CD4-positive, alpha-beta T cell (primary cell): ENCODE results near the gene ZFP90. TPM values are rescaled to one million over a fixed set of nuclear protein-coding genes. Genes with fewer than 3 reads are reported as not detected.

Experiments
- ATAC-seq: fragments of 200-7000 bp; cut with Tn5 transposase; one replicate; pipeline ENCODE4 v1.10.0; 2022; ENCODE audit warnings: mild to moderate bottlenecking; ENCODE audit not compliant: poor library complexity
- CTCF ChIA-PET: fragments of 350-600 bp; sonication (Branson Sonifier 250); formaldehyde crosslinking; loops from one replicate; lab custom pipeline; 2021; ENCODE audit warnings: antibody characterized with exemption, inconsistent platforms; lab: Charles Lee
- POLR2A ChIA-PET: fragments of 350-600 bp; sonication (Branson Sonifier 250); formaldehyde crosslinking; loops from one replicate; lab custom pipeline; 2021; ENCODE audit warnings: antibody characterized with exemption, inconsistent platforms; lab: Charles Lee
- DNase-seq, 14 experiments: peaks; one replicate each; pipeline ENCODE4 v3.0.0-alpha.2; 2013 to 2020; ENCODE audit warnings: mixed read lengths in 2 of 14
- H3K27ac ChIP-seq, 2 donors: one replicate each; pipeline versions ENCODE4 v1.5.1 to v1.7.0; 2013; ENCODE audit warnings: low read length in 2 of 2, low read depth in 1 of 2, mild to moderate bottlenecking in 1 of 2
- H3K27me3 ChIP-seq, 2 experiments: 1 replicate in 1 of 2; 2 replicates in 1 of 2; pipeline versions ENCODE4 v1.6.1 to v1.7.0; 2013; ENCODE audit warnings: low read length in 2 of 2, control low read depth in 1 of 2, mild to moderate bottlenecking in 1 of 2, moderate library complexity in 1 of 2; ENCODE audit not compliant: insufficient read depth in 2 of 2, control insufficient read depth in 1 of 2
- H3K36me3 ChIP-seq: one replicate; pipeline ENCODE4 v1.6.1; 2013; ENCODE audit warnings: low read length, control low read depth; ENCODE audit not compliant: insufficient read depth
- H3K4me1 ChIP-seq: one replicate; pipeline ENCODE4 v1.6.1; 2013; ENCODE audit warnings: low read length, control low read depth; ENCODE audit not compliant: insufficient read depth
- H3K4me3 ChIP-seq: one replicate; pipeline ENCODE4 v1.5.1; 2013; ENCODE audit warnings: mild to moderate bottlenecking, low read length, moderate library complexity
- H3K9me3 ChIP-seq, 2 experiments: 1 replicate in 1 of 2; 2 replicates in 1 of 2; pipeline versions ENCODE4 v1.6.1 to v1.7.0; 2013; ENCODE audit warnings: low read length in 2 of 2, mild to moderate bottlenecking in 2 of 2, control low read depth in 1 of 2, moderate library complexity in 1 of 2; ENCODE audit not compliant: control insufficient read depth in 1 of 2, insufficient read depth in 1 of 2
- H3K27ac Mint-ChIP-seq: one replicate; pipeline ENCODE4 v1.8.0; 2020; ENCODE audit warnings: mixed read lengths
- H3K27me3 Mint-ChIP-seq: one replicate; pipeline ENCODE4 v1.8.0; 2021; ENCODE audit warnings: mixed read lengths
- H3K36me3 Mint-ChIP-seq: one replicate; pipeline ENCODE4 v1.8.0; 2021; ENCODE audit warnings: low read depth, mixed read lengths
- H3K4me1 Mint-ChIP-seq: one replicate; pipeline ENCODE4 v1.8.0; 2021; ENCODE audit warnings: low read depth, mixed read lengths
- H3K4me3 Mint-ChIP-seq: one replicate; pipeline ENCODE4 v1.8.0; 2020; ENCODE audit warnings: mild to moderate bottlenecking, mixed read lengths
- H3K9me3 Mint-ChIP-seq: one replicate; pipeline ENCODE4 v1.8.0; 2020; ENCODE audit warnings: mixed read lengths
- intact Hi-C, 2 experiments: fragments of 100-400 bp; cut with DNase I in 1 of 2; cut with micrococcal nuclease in 1 of 2; formaldehyde crosslinking; loops; one replicate each; pipeline versions ENCODE4 v1.15.1 to v1.9.0; 2023 to 2025; cut with DNase I, micrococcal nuclease
- total RNA-seq, 174 experiments: library from RNA in 2 of 174; stranded (reverse) in 2 of 174; gene quantifications; one replicate each; pipeline ENCODE4 v1.2.3 and lab custom pipeline; 2021 to 2026
- TF ChIP-seq, protein P1 (sequence below): fragments of 200-600 bp; IDR thresholded peaks from one replicate; pipeline ENCODE4 v1.8.0; 2022; ENCODE audit warnings: antibody characterized with exemption, mild to moderate bottlenecking

ZFP90 gene
- total RNA-seq, 2 experiments from 2014 or later = 23.3 to 24.3 TPM

- H3K9me3 ChIP-seq = no peaks in the 10 kb centered on the region
- no peak for DNase-seq
- ChIA-PET POLR2A (interaction anchor here (0.7 to 2.3 kb wide), 5 partner anchors 9 to 111 kb away, joined by 3 to 28 read pairs (median 5); partner anchors contain the start of gene ZFP90), CTCF (interaction anchor here (0.9 to 4.3 kb wide), 5 partner anchors 9 to 594 kb away, joined by 3 to 38 read pairs (median 3); no protein-coding TSS in a partner anchor)
- H3K27ac Mint-ChIP-seq = peak overlapping the region; percentile 80
- TF ChIP-seq, protein P1, sequence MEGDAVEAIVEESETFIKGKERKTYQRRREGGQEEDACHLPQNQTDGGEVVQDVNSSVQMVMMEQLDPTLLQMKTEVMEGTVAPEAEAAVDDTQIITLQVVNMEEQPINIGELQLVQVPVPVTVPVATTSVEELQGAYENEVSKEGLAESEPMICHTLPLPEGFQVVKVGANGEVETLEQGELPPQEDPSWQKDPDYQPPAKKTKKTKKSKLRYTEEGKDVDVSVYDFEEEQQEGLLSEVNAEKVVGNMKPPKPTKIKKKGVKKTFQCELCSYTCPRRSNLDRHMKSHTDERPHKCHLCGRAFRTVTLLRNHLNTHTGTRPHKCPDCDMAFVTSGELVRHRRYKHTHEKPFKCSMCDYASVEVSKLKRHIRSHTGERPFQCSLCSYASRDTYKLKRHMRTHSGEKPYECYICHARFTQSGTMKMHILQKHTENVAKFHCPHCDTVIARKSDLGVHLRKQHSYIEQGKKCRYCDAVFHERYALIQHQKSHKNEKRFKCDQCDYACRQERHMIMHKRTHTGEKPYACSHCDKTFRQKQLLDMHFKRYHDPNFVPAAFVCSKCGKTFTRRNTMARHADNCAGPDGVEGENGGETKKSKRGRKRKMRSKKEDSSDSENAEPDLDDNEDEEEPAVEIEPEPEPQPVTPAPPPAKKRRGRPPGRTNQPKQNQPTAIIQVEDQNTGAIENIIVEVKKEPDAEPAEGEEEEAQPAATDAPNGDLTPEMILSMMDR = no peak
- no peaks in the 10 kb centered on the region for H3K36me3 ChIP-seq
- no peaks in the 10 kb centered on the region for H3K27me3 Mint-ChIP-seq
- H3K4me1 Mint-ChIP-seq = peaks cover 28% of the 10 kb centered on the region
- ATAC-seq = peak; percentile 11
- intact Hi-C loops = loop anchor here (2.0 kb wide), 3 partner anchors 63 to 313 kb away; partner anchors contain the start of gene TANGO6 (in 1 of the 2)
- H3K27me3 ChIP-seq = no peaks in the 10 kb centered on the region
- H3K9me3 Mint-ChIP-seq = no peaks in the 10 kb centered on the region
- H3K4me3 Mint-ChIP-seq = peak overlapping the region; percentile 86
- H3K36me3 Mint-ChIP-seq = peaks cover 7% of the 10 kb centered on the region
- no peak overlapping the region for H3K27ac ChIP-seq
- peaks cover 25% of the 10 kb centered on the region for H3K4me1 ChIP-seq
- H3K4me3 ChIP-seq = peak overlapping the region; percentile 83
These were observed 9.5 kb upstream of the ZFP90 start for GRCh38 chr16:68529608-68529930.

GRCh38 chr16:68529931-68530701 lies 9.0 kb upstream of the ZFP90 start:
- no peaks in the 10 kb centered on the region for H3K27me3 Mint-ChIP-seq
- Histone ChIP-seq H3K36me3 (no peaks in the 10 kb centered on the region), H3K4me3 (peak overlapping the region; percentile 83), H3K4me1 (peaks cover 25% of the 10 kb centered on the region), H3K9me3 (no peaks in the 10 kb centered on the region), H3K27me3 (no peaks in the 10 kb centered on the region), H3K27ac (no peak overlapping the region)
- TF ChIP-seq, protein P1 = no peak
- ATAC-seq (peak; percentile 87), DNase-seq (peak; percentile 80 to 93 (median 90))
- H3K36me3 Mint-ChIP-seq = peaks cover 10% of the 10 kb centered on the region
- POLR2A ChIA-PET = interaction anchor here (0.7 to 2.3 kb wide), 5 partner anchors 9 to 112 kb away, joined by 3 to 28 read pairs (median 5); partner anchors contain the start of gene ZFP90
- intact Hi-C loops = loop anchor here (1.0 to 10.0 kb wide), 5 partner anchors 8 to 1995 kb away; partner anchors contain the start of genes COG4 (in 1 of the 2), SF3B3 (in 1 of the 2) and TANGO6 (in 1 of the 2)
- peak overlapping the region; percentile 80 for H3K27ac Mint-ChIP-seq
- H3K4me3 Mint-ChIP-seq = peak overlapping the region; percentile 86
- H3K4me1 Mint-ChIP-seq = peaks cover 28% of the 10 kb centered on the region
- no peaks in the 10 kb centered on the region for H3K9me3 Mint-ChIP-seq
- CTCF ChIA-PET = interaction anchor here (1.0 to 4.3 kb wide), 5 partner anchors 8 to 314 kb away, joined by 3 to 38 read pairs (median 3); no protein-coding TSS in a partner anchor

DNA sequence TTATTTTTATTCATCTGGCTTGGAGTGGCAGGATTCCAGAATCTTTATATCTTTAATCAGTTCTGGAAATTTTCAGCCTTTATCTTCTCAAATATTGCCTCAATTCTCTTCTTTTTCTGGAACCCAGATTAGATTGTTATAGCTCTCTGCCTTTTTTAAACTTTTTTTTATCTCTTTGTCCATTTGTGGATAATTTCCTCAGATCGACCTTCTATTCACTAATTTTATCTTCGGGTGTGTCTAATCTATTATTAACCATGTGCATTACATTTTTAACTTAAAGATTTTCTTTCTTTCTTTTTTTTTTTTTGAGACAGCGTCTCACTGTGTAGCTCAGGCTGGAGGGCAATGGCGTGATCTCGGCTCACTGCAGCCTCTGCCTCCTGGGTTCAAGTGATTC lies 5.2 kb upstream of the ZFP90 start:
- Mint-ChIP-seq H3K27me3 (no peaks in the 10 kb centered on the region), H3K27ac (no peak overlapping the region), H3K4me3 (peak overlapping the region; percentile 30), H3K9me3 (no peaks in the 10 kb centered on the region), H3K36me3 (peaks cover 15% of the 10 kb centered on the region), H3K4me1 (peaks cover 29% of the 10 kb centered on the region)
- Histone ChIP-seq H3K27ac (no peak overlapping the region), H3K9me3 (no peaks in the 10 kb centered on the region), H3K27me3 (no peaks in the 10 kb centered on the region), H3K4me3 (no peak overlapping the region), H3K4me1 (peaks cover 29% of the 10 kb centered on the region), H3K36me3 (no peaks in the 10 kb centered on the region)
- TF ChIP-seq, protein P1 = no peak
- ATAC-seq = no peak
- CTCF ChIA-PET = interaction anchor here (1.3 kb wide), 1 partner anchor 13 kb away, joined by 6 read pairs; no protein-coding TSS in a partner anchor
- DNase-seq = no peak
- intact Hi-C loops = loop anchor here in 1 of 2 experiments (10.0 kb wide), 1 partner anchor 1991 kb away; the partner anchor contains the start of genes COG4 and SF3B3
- POLR2A ChIA-PET = interaction anchor here (1.0 kb wide), 1 partner anchor 15 kb away, joined by 3 read pairs; no protein-coding TSS in a partner anchor
